Erythroblast (primary cell): Measurements from ENCODE around the gene SRGAP1.

Experiments
- GATA1 ChIP-seq: IDR thresholded peaks from 2 replicates; pipeline ENCODE4 v1.6.1; 2011; ENCODE audit warnings: low read depth, mild to moderate bottlenecking, control low read depth, low read length, moderate library complexity
- POLR2A ChIP-seq: IDR thresholded peaks from 2 replicates; pipeline ENCODE4 v1.6.1; 2011; ENCODE audit warnings: mild to moderate bottlenecking, low read length

- TF ChIP-seq POLR2A (no peak), GATA1 (no peak)
These were observed 87.2 kb downstream of the SRGAP1 start for GRCh38 chr12:63931703-63932102.
